Measurements from ENCODE around the gene CHD8.

GRCh38 chr14:21428930-21429329, 27.0 kb downstream of the CHD8 start:
- TF ChIP-seq RARB (CRISPR knock-in tag; IDR thresholded peaks at IDR 0.05) (no peak), TSHZ2 (CRISPR knock-in tag; IDR thresholded peaks at IDR 0.05) (no peak), GLIS3 (CRISPR knock-in tag; IDR thresholded peaks at IDR 0.05) (no peak), ARNTL (CRISPR knock-in tag; IDR thresholded peaks at IDR 0.05; ENCODE audit: borderline replicate concordance, low read depth) (no peak)
- TF ChIP-seq, protein P1, sequence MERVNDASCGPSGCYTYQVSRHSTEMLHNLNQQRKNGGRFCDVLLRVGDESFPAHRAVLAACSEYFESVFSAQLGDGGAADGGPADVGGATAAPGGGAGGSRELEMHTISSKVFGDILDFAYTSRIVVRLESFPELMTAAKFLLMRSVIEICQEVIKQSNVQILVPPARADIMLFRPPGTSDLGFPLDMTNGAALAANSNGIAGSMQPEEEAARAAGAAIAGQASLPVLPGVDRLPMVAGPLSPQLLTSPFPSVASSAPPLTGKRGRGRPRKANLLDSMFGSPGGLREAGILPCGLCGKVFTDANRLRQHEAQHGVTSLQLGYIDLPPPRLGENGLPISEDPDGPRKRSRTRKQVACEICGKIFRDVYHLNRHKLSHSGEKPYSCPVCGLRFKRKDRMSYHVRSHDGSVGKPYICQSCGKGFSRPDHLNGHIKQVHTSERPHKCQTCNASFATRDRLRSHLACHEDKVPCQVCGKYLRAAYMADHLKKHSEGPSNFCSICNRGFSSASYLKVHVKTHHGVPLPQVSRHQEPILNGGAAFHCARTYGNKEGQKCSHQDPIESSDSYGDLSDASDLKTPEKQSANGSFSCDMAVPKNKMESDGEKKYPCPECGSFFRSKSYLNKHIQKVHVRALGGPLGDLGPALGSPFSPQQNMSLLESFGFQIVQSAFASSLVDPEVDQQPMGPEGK (CRISPR knock-in tag; IDR thresholded peaks at IDR 0.05; ENCODE audit: borderline replicate concordance) = no peak
- TF ChIP-seq, protein P2, sequence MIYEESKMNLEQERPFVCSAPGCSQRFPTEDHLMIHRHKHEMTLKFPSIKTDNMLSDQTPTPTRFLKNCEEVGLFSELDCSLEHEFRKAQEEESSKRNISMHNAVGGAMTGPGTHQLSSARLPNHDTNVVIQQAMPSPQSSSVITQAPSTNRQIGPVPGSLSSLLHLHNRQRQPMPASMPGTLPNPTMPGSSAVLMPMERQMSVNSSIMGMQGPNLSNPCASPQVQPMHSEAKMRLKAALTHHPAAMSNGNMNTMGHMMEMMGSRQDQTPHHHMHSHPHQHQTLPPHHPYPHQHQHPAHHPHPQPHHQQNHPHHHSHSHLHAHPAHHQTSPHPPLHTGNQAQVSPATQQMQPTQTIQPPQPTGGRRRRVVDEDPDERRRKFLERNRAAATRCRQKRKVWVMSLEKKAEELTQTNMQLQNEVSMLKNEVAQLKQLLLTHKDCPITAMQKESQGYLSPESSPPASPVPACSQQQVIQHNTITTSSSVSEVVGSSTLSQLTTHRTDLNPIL (CRISPR knock-in tag; IDR thresholded peaks at IDR 0.05; ENCODE audit: low read depth) = no peak
